HCT116 (cell line): ENCODE results near the gene ABCC11. TPM values are rescaled to one million over a fixed set of nuclear protein-coding genes. Genes with fewer than 3 reads are reported as not detected.

Experiments used
- ATAC-seq: fragments of 200-7000 bp; cut with Tn5 transposase; 2 replicates; pipeline ENCODE4 v1.9.1; 2020; ENCODE audit warnings: mild to moderate bottlenecking, moderate library complexity
- BruUV-seq: library from RNA; stranded (reverse); fragments of 400-500 nt; replicated peaks from 2 replicates; lab custom pipeline; 2021; lab: Mats Ljungman, UMichigan
- CTCF ChIA-PET: fragments of 300-600 bp; sonication (Branson Sonifier 250); formaldehyde crosslinking; loops from one replicate; lab custom pipeline; 2021; ENCODE audit warnings: antibody characterized with exemption; lab: Charles Lee
- POLR2A ChIA-PET: fragments of 300-600, 350-600 bp; sonication (Branson Sonifier 250); formaldehyde crosslinking; loops from one replicate; lab custom pipeline; 2021; ENCODE audit warnings: antibody characterized with exemption; lab: Charles Lee
- RAD21 ChIA-PET, 2 experiments: fragments of 300-600 bp; sonication (Branson Sonifier 250); formaldehyde crosslinking; loops; one replicate each; lab custom pipeline; 2023; ENCODE audit warnings: low total read pairs in 2 of 2; ENCODE audit not compliant: uncharacterized antibody in 2 of 2, unreplicated experiment in 2 of 2, low non-redundant PET in 1 of 2; lab: Charles Lee
- DNase-seq: peaks from one replicate; pipeline ENCODE4 v3.0.0-alpha.2; 2010; ENCODE audit warnings: low read depth, low spot score
- H2AFZ ChIP-seq: fragments of 200-600 bp; shearing (Covaris generic), sonication (generic); 2 replicates; pipeline ENCODE4 v1.6.1; 2017; ENCODE audit warnings: low read depth, mixed run types, mixed read lengths, antibody characterized with exemption, low read length; ENCODE audit not compliant: poor library complexity, severe bottlenecking
- H3K27ac ChIP-seq: 2 replicates; pipeline ENCODE4 v1.5.1; 2012; ENCODE audit warnings: low read depth, low read length
- H3K27me3 ChIP-seq: fragments of 200-600 bp; sonication (generic); 2 replicates; pipeline ENCODE4 v1.6.1; 2016; ENCODE audit warnings: mixed run types, low read length, mixed read lengths; ENCODE audit not compliant: insufficient read depth
- H3K36me3 ChIP-seq, 2 experiments: fragments of 200-500 bp in 1 of 2; fragments of 200-600 bp in 1 of 2; sonication (Bioruptor generic) in 1 of 2; sonication (generic) in 1 of 2; 2 replicates each; pipeline versions ENCODE4 v1.5.1 to v1.6.1; 2014 to 2016; ENCODE audit warnings: low read length in 2 of 2, inconsistent platforms in 1 of 2, mixed read lengths in 1 of 2, mixed run types in 1 of 2; ENCODE audit not compliant: insufficient read depth in 2 of 2, control insufficient read depth in 1 of 2
- H3K4me1 ChIP-seq, 2 experiments: fragments of 200-600 bp in 1 of 2; sonication (generic) in 1 of 2; 2 replicates each; pipeline versions ENCODE4 v1.5.1 to v1.6.1; 2012 to 2017; ENCODE audit warnings: low read length in 2 of 2, inconsistent platforms in 1 of 2, mild to moderate bottlenecking in 1 of 2, mixed read lengths in 1 of 2, mixed run types in 1 of 2, moderate library complexity in 1 of 2; ENCODE audit not compliant: insufficient read depth in 2 of 2, control insufficient read depth in 1 of 2
- H3K4me2 ChIP-seq: fragments of 200-600 bp; sonication (generic); 2 replicates; pipeline ENCODE4 v1.6.1; 2017; ENCODE audit warnings: mixed run types, low read length, mixed read lengths
- H3K4me3 ChIP-seq, 2 experiments: fragments of 200-600 bp in 1 of 2; sonication (generic) in 1 of 2; replicated peaks in 1 of 2; 2 replicates each; pipeline ENCODE4 v1.5.1; 2011 to 2016; ENCODE audit warnings: low read length in 2 of 2, control low read depth in 1 of 2, low read depth in 1 of 2, mild to moderate bottlenecking in 1 of 2, mixed read lengths in 1 of 2, mixed run types in 1 of 2
- H3K79me2 ChIP-seq: fragments of 200-600 bp; sonication (generic); 2 replicates; pipeline ENCODE4 v1.6.1; 2017; ENCODE audit warnings: mild to moderate bottlenecking, mixed run types, low read length, moderate library complexity, mixed read lengths; ENCODE audit not compliant: insufficient read depth
- H3K9ac ChIP-seq: fragments of 200-600 bp; sonication (generic); 2 replicates; pipeline ENCODE4 v1.6.1; 2016; ENCODE audit warnings: low read length, mixed read lengths
- H3K9me2 ChIP-seq: fragments of 200-600 bp; sonication (generic), shearing (Covaris generic); 2 replicates; pipeline ENCODE4 v1.6.1; 2017; ENCODE audit warnings: mixed run types, mild to moderate bottlenecking, moderate library complexity; ENCODE audit not compliant: insufficient read depth
- H3K9me3 ChIP-seq, 2 experiments: fragments of 200-500 bp in 1 of 2; fragments of 200-600 bp in 1 of 2; sonication (Bioruptor generic) in 1 of 2; sonication (generic) in 1 of 2; 2 replicates each; pipeline ENCODE4 v1.6.1; 2014 to 2017; ENCODE audit warnings: low read length in 2 of 2, mixed read lengths in 2 of 2, inconsistent platforms in 1 of 2, low read depth in 1 of 2, mild to moderate bottlenecking in 1 of 2, mixed run types in 1 of 2, moderate library complexity in 1 of 2; ENCODE audit not compliant: control insufficient read depth in 1 of 2, insufficient read depth in 1 of 2
- H4K20me1 ChIP-seq: fragments of 200-600 bp; sonication (generic), shearing (Covaris generic); 2 replicates; pipeline ENCODE4 v1.6.1; 2017; ENCODE audit warnings: mixed run types, mild to moderate bottlenecking, moderate library complexity; ENCODE audit not compliant: insufficient read depth
- CBX3 ChIP-seq: IDR thresholded peaks from 2 replicates; pipeline ENCODE4 v1.6.1; 2012; ENCODE audit warnings: low read depth
- CEBPB ChIP-seq: IDR thresholded peaks from 2 replicates; pipeline ENCODE4 v1.6.1; 2012; ENCODE audit warnings: low read depth
- EGR1 ChIP-seq: IDR thresholded peaks from 2 replicates; pipeline ENCODE4 v1.6.1; 2012; ENCODE audit warnings: low read depth
- ELF1 ChIP-seq: IDR thresholded peaks from 2 replicates; pipeline ENCODE4 v1.6.1; 2012; ENCODE audit warnings: low read depth, borderline replicate concordance
- EZH2 ChIP-seq: fragments of 200-600 bp; sonication (generic); IDR thresholded peaks from 2 replicates; pipeline ENCODE4 v1.6.1; 2017; ENCODE audit warnings: antibody characterized with exemption, mixed run types
- EZH2phosphoT487 ChIP-seq: fragments of 200-600 bp; IDR thresholded peaks from 2 replicates; pipeline ENCODE4 v1.6.1; 2018; ENCODE audit warnings: antibody characterized with exemption, borderline replicate concordance
- RAD21 ChIP-seq: IDR thresholded peaks from 2 replicates; pipeline ENCODE4 v1.6.1; 2012; ENCODE audit warnings: low read depth, mild to moderate bottlenecking
- SIN3A ChIP-seq: IDR thresholded peaks from 2 replicates; pipeline ENCODE4 v1.6.1; 2012; ENCODE audit warnings: low read depth
- SRF ChIP-seq: IDR thresholded peaks from 2 replicates; pipeline ENCODE4 v1.6.1; 2012; ENCODE audit warnings: low read depth
- intact Hi-C: fragments of 100-400 bp; cut with micrococcal nuclease; formaldehyde crosslinking; loops from 2 replicates; pipeline ENCODE4 v1.10.0; 2022
- total RNA-seq: library from RNA; stranded (reverse); gene quantifications from one replicate; pipeline ENCODE4 v1.2.1, GENCODE V29; 2021; ENCODE audit not compliant: unreplicated experiment
- TF ChIP-seq, protein P1 (sequence below): IDR thresholded peaks from 2 replicates; pipeline ENCODE4 v1.6.1; 2012; ENCODE audit warnings: low read depth
- TF ChIP-seq, protein P2 (sequence below), 3 experiments: fragments of 200-600 bp in 1 of 3; sonication (generic) in 1 of 3; IDR thresholded peaks in 2 of 3; conservative IDR thresholded peaks in 1 of 3; 2 replicates each; pipeline ENCODE4 v1.5.1; 2012 to 2017; ENCODE audit warnings: low read depth in 2 of 3, low read length in 2 of 3, antibody characterized with exemption in 1 of 3, borderline replicate concordance in 1 of 3, control low read depth in 1 of 3, mild to moderate bottlenecking in 1 of 3, mixed read lengths in 1 of 3, mixed run types in 1 of 3, moderate library complexity in 1 of 3; ENCODE audit not compliant: insufficient read depth in 1 of 3
- TF ChIP-seq, protein P3 (sequence below): IDR thresholded peaks from 2 replicates; pipeline ENCODE4 v1.6.1; 2011; ENCODE audit warnings: mild to moderate bottlenecking, low read length, moderate library complexity; ENCODE audit not compliant: insufficient replicate concordance; ENCODE audit errors: extremely low read depth

ABCC11 gene
- total RNA-seq, 1 experiment from 2014 or later = 0.54 TPM

DNA sequence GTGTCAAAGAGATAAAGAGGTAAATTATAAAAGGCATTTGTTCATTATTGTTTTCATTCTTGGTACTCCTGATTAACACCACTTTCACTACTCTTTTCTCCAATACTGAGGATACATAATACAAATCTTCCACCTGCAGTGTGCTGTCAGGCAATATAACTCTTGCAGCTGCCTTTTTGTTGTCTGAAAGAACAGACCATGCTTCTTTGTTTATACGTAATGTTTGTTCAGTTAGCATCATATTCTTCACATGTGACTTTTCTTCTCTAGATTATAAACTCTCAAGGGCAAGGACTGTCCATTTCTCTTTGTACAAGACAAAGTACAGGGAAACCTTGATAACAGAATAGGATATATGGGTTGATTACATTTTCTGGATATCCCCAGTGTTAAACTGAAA is 14.2 kb upstream of the ABCC11 start:
- H4K20me1 ChIP-seq = no peaks in the 10 kb centered on the region

DNA sequence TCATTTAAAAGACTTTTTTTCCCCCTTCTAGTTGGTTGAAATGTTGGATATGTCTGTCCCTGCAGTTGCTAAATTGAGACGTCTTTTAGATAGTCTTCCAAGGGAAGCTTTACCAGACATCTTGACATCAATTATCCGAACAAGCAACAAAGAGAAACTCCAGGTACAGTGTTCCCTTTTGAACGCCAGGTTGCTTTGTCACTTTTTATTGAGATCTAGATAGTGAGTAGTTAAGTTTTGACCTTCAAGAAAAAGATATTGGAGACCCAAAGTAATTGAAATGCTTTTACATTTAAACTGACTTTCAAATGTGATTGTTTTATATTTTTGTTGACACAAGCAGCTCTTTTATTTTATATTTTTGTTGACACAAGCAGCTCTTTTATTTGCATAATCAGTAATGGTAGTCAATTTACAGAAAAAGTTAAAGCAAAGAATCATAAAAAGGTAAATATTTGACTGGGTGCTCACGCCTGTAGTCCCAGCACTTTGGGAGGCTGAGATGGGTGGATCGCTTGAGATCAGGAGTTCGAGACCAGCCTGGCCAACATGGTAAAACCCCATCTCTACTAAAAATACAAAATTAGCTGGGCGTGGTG is 9.3 kb upstream of the ABCC11 start:
- H3K27me3 ChIP-seq = no peaks in the 10 kb centered on the region
- ChIA-PET CTCF (no interaction called here), RAD21 (no interaction called here), POLR2A (no interaction called here)
- H3K9ac ChIP-seq = no peak overlapping the region
- DNase-seq (no peak), ATAC-seq (no peak)
- no peak overlapping the region for H3K4me2 ChIP-seq
- no peak overlapping the region for H3K4me3 ChIP-seq
- no peaks in the 10 kb centered on the region for H4K20me1 ChIP-seq
- H3K79me2 ChIP-seq = peaks cover 12% of the 10 kb centered on the region
- H3K9me2 ChIP-seq = no peaks in the 10 kb centered on the region
- intact Hi-C loops = no loop called here
- H3K4me1 ChIP-seq = no peaks in the 10 kb centered on the region
- no peak overlapping the region for H2AFZ ChIP-seq
- BruUV-seq = no TSS peak
- peaks cover 14 to 20% of the 10 kb centered on the region in 2 experiments; a peak in 3 of 4 replicates for H3K36me3 ChIP-seq
- H3K27ac ChIP-seq = no peak overlapping the region
- H3K9me3 ChIP-seq = no peaks in the 10 kb centered on the region
- TF ChIP-seq EGR1 = no peak
- no peak for TF ChIP-seq EZH2
- TF ChIP-seq CEBPB = no peak
- no peak for TF ChIP-seq EZH2phosphoT487
- TF ChIP-seq, protein P1, sequence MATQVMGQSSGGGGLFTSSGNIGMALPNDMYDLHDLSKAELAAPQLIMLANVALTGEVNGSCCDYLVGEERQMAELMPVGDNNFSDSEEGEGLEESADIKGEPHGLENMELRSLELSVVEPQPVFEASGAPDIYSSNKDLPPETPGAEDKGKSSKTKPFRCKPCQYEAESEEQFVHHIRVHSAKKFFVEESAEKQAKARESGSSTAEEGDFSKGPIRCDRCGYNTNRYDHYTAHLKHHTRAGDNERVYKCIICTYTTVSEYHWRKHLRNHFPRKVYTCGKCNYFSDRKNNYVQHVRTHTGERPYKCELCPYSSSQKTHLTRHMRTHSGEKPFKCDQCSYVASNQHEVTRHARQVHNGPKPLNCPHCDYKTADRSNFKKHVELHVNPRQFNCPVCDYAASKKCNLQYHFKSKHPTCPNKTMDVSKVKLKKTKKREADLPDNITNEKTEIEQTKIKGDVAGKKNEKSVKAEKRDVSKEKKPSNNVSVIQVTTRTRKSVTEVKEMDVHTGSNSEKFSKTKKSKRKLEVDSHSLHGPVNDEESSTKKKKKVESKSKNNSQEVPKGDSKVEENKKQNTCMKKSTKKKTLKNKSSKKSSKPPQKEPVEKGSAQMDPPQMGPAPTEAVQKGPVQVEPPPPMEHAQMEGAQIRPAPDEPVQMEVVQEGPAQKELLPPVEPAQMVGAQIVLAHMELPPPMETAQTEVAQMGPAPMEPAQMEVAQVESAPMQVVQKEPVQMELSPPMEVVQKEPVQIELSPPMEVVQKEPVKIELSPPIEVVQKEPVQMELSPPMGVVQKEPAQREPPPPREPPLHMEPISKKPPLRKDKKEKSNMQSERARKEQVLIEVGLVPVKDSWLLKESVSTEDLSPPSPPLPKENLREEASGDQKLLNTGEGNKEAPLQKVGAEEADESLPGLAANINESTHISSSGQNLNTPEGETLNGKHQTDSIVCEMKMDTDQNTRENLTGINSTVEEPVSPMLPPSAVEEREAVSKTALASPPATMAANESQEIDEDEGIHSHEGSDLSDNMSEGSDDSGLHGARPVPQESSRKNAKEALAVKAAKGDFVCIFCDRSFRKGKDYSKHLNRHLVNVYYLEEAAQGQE = no peak
- TF ChIP-seq RAD21 = no peak
- no peak for TF ChIP-seq ELF1
- TF ChIP-seq SIN3A = no peak
- TF ChIP-seq CBX3 = no peak
- TF ChIP-seq, protein P2, sequence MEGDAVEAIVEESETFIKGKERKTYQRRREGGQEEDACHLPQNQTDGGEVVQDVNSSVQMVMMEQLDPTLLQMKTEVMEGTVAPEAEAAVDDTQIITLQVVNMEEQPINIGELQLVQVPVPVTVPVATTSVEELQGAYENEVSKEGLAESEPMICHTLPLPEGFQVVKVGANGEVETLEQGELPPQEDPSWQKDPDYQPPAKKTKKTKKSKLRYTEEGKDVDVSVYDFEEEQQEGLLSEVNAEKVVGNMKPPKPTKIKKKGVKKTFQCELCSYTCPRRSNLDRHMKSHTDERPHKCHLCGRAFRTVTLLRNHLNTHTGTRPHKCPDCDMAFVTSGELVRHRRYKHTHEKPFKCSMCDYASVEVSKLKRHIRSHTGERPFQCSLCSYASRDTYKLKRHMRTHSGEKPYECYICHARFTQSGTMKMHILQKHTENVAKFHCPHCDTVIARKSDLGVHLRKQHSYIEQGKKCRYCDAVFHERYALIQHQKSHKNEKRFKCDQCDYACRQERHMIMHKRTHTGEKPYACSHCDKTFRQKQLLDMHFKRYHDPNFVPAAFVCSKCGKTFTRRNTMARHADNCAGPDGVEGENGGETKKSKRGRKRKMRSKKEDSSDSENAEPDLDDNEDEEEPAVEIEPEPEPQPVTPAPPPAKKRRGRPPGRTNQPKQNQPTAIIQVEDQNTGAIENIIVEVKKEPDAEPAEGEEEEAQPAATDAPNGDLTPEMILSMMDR (IDR thresholded peaks at IDR 0.05 in 2 of 3, conservative IDR thresholded peaks at IDR 0.05 in 1 of 3; ENCODE audit: borderline replicate concordance in 1 of 3, insufficient read depth in 1 of 3, low read depth in 2 of 3, low read length in 2 of 3) = no peak
- TF ChIP-seq, protein P3, sequence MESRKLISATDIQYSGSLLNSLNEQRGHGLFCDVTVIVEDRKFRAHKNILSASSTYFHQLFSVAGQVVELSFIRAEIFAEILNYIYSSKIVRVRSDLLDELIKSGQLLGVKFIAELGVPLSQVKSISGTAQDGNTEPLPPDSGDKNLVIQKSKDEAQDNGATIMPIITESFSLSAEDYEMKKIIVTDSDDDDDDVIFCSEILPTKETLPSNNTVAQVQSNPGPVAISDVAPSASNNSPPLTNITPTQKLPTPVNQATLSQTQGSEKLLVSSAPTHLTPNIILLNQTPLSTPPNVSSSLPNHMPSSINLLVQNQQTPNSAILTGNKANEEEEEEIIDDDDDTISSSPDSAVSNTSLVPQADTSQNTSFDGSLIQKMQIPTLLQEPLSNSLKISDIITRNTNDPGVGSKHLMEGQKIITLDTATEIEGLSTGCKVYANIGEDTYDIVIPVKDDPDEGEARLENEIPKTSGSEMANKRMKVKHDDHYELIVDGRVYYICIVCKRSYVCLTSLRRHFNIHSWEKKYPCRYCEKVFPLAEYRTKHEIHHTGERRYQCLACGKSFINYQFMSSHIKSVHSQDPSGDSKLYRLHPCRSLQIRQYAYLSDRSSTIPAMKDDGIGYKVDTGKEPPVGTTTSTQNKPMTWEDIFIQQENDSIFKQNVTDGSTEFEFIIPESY = no peak
- TF ChIP-seq SRF = no peak

More for the DNA sequence above, 14.2 kb upstream of the ABCC11 start:
- Histone ChIP-seq H3K4me1 (no peaks in the 10 kb centered on the region), H3K36me3 (peaks cover 28 to 45% of the 10 kb centered on the region in 2 experiments), H3K9ac (no peak overlapping the region), H3K27me3 (no peaks in the 10 kb centered on the region), H3K9me2 (no peaks in the 10 kb centered on the region), H2AFZ (no peak overlapping the region), H3K9me3 (peaks cover 0 to 5% of the 10 kb centered on the region in 2 experiments; a peak in 1 of 4 replicates), H3K27ac (no peak overlapping the region), H3K4me2 (no peak overlapping the region), H3K79me2 (0 out of 2 replicates have a peak, but pooled peaks cover 3% of the 10 kb centered on the region), H3K4me3 (no peak overlapping the region)
- TF ChIP-seq EZH2 = no peak
- ATAC-seq (no peak), DNase-seq (no peak)
- BruUV-seq = no TSS peak
- intact Hi-C loops = no loop called here
- ChIA-PET POLR2A (no interaction called here), RAD21 (no interaction called here), CTCF (no interaction called here)
